GM19463 (cell line): ENCODE results near the gene L2HGDH.

Source experiments
- ATAC-seq: cut with Tn5 transposase; IDR thresholded peaks from one replicate; pipeline ENCODE4 v1.9.1; 2021; ENCODE audit warnings: mild to moderate bottlenecking, moderate library complexity; ENCODE audit not compliant: unreplicated experiment

Gene L2HGDH

DNA sequence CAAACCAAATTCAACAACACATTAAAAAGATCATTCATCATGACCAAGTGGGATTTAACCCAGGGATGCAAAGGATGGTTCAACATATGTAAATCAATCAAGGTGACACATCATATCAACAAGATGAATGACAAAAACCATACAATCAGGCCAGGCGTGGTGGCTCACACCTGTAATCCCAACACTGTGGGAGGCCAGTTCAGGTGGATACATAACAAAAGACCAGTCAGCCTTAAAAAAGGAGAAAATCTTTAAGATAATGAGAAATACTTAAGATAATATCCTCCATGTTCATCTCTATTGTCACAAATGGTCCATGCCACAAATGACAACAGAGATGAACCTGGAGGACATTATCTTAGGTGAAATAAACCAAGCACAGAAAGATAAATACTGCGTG is 12.4 kb downstream of the L2HGDH start:
- no peak for ATAC-seq

DNA sequence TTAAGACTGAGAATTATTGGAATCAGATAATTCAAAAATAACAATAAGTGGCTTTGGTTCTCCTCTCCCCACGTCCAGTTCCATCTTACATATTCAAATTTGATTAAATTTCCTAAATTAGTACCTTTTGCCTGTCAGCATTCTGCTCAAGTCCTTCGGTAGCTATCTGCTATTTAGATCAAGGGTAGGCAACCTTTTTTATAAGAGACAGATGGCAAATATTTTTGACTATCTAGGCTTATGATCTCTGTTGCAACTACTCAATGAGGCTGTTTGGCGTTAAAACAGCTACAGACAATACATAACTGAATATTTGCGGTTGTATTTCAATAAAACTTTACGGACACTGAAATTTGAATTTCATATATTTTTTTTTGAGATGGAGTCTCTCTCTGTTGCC is 21.7 kb downstream of the L2HGDH start:
- ATAC-seq, result no peak

DNA sequence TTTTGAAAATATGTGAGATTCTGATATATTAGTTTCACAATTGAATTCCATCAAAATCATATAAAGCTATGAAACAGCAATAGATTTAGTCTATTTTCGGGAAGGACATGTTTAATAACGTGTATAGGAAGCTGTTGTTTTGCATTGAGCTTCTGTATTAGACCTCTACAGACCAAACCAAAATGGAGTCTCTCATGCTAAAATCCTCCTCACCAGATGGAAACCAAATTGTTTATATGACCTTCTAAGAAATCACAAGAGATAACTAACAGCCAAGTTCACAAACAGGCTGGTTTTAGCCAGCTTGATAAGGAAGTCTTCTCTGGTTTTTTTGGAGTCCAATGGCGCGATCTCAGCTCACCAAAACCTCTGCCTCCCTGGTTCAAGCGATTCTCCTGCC is 23.9 kb downstream of the L2HGDH start:
- ATAC-seq, result no peak

DNA sequence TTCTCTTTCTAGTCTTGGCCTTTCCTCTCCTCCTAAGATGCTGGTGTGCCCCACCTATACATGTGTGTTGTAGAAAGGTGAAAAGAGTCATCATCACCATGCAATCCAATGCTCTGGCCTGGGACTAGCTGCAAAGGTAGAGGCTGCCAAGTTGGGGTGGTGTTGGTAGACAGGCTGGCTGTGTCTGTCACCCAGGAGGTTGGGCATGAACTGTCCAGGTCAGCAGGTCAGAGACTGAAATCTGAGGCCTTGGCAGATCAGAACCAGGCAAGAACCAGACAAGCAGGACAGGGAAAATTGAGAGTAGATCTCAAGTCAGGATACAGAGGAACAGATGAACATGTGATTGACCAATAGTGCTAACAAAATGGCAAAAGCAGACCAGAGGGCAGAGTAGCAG is 26.2 kb downstream of the L2HGDH start:
- ATAC-seq, result no peak

DNA sequence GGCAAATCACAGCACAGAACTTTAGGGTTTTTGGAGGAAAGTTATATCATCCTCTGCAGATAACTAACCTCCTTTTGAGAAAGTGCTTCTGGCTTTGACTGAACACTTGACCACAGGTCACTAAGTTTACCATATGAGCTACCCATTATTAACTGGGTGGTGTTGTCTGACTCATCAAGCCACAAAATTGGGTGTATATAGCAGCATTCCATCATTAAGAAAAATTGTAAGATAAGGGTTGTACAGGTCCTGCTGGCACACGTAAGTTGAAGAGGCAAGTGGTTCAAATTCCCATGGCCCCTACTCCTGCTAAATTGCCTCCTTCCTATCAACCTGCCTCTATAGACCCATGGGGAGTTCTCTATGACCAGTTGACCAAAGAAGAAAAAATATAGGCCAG is 39.5 kb downstream of the L2HGDH start:
- no peak for ATAC-seq

DNA sequence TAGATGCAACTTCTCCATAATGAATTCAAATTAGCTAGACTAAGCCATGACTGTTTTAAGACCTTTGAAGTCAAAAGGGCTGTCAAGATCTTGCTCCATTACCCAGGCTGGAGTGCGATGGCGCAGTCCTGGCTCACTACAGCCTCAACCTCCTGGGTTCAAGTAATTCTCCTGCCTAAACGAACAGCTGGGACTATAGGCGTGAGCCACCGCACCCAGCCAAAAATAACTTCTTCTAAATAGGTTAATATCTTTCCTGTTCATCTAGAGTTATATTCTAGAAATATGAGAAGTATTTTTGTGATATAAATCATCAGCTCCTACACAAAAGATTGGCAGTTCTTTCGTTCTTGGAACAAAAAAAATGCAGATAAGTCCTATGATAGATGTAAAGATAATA is 41.1 kb downstream of the L2HGDH start:
- ATAC-seq, result no peak

DNA sequence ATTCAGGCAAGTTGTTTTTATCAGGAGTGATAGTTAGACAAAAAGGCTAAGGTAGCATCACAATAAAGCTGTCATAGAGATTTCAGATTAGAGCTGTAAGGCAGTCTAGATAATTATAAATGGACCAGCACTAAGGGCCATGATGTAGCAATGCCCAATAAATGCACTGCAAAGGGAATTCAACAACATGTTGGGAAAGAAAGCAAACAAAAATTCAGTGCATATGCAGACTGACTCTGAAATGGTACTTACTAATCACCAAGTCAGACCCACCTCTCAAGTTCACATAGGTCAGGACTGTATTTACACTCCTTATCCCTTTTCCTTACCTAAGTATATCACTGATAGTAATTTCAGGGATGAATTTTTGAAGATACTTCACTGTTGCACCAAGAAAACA is 47.0 kb downstream of the L2HGDH start:
- ATAC-seq, result no peak

DNA sequence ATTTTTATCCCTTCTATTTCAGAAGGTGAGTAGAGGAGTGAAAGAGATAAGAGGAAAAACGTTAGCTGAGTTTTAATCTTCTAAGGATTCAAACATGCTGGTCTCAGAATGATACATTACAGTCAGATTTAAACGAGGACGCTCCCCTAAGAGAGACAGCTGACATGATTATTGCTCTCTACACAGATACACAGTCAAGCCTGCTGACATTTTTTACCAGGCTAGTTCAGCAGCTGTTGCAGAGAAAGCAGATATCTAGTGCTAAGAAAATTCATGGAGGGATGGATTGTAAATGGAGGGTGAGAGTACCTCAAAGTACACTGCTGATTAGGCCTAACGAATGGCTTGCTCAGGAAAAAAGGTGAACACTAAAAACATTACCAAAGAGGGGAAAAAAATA is 48.7 kb downstream of the L2HGDH start:
- ATAC-seq, result no peak

DNA sequence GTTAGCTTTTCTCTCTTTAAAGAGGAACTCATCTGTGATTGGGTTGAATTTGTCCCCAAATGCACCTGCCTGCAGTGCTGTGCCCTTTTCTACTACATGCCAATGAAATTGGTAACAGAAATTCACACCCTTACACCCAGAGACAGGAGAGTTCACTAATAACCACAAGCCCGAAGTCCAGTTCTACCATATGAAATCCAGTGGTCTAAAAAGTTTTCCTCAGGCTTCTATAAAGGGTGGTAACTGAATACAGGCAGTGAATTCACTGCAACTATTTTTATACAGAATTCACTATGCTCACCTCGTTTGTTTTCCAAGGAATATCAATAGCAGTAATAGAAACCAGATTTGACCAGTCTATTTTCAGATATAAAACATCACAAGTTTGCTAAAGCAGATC is 49.2 kb downstream of the L2HGDH start:
- ATAC-seq, result no peak

DNA sequence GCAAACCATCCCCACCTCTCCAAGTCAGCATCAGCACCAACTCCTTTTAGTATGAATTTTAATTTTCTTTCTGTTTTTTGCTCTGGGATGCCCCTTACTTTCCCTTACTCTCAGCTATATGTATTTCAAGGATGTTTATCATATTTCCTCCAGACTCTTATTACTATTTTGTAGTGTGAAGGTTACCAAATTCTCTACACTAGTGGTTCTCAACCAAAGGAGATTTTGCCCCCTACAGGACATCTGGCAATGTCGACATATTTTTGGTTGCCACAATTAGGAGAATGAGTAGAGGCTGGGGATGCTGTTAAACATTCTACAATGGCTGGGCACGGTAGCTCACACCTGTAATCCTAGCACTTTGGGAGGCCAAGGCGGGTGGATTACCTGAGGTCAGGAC is 51.5 kb downstream of the L2HGDH start:
- ATAC-seq, result no peak

DNA sequence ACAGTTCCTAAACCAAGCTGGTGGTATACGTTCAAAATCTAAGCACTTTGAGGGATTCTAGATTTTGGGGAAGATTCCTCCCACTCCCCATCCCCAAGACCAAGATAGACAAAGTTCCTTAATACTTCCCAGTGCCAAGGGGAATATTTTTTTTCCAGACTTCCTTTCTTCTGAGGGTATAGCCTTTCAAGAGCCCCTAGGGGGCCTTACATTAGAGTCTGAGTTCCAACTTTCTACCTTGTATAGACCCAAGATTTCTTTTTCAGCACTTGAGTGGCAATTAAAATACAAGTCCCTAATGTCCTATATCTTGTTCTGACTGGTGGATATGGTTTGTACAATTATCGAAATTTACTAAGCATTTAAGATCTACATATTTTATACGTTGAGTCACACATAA is 52.0 kb downstream of the L2HGDH start:
- ATAC-seq, result no peak

DNA sequence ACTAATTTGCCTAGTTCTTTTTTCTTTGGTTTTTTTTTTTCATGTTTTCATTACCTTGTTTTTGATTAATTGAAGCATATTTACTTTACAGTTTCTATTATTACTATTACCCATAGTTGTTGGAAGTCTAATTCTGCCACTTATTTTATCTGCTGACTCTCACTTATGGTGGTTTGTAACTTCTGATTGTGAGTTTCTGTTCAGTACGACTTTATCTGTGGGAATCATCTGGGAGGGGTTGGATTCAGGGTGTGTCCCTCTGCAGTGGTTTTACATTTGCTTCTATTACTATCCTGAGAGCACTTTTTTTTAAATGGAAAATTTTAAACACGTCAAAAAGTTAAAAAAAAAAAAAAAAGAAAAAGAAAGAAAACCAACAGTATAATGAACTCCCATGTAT is 54.3 kb downstream of the L2HGDH start:
- ATAC-seq, result no peak

DNA sequence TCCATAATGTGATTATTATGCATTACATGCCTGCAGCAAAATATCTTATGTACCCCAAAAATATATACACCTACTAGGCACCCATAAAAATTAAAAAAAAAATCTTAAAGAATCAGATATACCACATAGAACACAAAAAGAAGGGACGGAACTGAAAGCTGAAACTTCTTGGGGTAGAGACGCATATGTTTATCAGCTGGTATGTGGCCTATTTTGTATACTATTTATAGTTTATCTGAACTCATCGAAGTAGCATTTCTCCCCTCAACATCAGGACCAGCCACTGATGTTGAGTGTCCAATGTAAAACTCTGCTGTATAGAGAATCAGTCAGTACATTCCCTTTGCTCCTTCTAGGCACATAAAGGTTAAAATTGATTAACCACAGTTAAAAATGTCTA is 57.8 kb downstream of the L2HGDH start:
- no peak for ATAC-seq

DNA sequence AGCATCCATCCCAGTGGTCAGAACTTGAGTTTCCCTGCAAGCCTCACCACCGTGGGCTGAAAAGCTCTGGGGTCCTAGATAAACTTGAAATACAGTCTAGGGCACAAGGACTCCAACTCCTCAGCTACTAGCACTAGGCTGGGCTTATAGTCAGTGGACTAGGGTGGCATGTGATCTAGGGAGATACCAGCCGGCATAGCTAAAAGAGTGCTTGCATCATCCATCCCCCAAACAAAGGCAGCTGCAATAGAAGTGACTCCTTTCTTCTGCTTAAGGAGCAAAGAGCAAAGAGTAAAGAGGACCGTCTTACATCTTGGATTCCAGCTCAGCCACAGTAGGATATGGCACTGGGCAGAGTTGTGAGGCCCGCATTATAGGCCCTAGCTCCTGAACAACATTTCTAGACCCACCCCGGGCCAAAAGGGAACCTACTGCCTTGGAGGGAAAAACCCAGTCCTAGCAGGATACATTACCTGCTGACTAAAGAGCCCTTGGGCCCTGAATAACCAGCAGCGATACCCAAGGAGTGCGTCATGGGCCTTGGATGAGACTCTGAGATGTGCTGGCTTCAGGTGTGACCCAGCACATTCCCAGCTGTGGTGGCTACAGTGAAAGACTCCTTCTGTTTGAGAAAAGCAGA is 62.8 kb downstream of the L2HGDH start:
- ATAC-seq, result no peak

DNA sequence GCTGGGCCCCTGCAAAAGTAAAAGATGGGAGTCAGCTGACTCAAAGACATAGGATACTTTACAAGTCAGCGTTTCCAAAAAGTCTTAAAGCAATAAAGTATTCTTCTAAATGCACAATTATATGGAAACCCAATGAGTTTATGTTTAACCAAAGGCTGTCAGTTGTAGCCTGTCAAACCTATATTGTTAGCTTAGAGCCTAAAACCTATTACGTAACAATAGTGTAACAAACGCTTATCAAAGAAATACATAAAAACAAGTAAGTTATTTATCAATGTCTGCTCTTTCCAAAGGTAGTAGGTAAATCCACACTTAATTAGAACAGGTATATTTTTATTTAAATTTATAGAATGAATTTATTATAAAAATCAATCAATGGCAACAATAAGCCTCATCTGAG is 64.8 kb downstream of the L2HGDH start:
- no peak for ATAC-seq

DNA sequence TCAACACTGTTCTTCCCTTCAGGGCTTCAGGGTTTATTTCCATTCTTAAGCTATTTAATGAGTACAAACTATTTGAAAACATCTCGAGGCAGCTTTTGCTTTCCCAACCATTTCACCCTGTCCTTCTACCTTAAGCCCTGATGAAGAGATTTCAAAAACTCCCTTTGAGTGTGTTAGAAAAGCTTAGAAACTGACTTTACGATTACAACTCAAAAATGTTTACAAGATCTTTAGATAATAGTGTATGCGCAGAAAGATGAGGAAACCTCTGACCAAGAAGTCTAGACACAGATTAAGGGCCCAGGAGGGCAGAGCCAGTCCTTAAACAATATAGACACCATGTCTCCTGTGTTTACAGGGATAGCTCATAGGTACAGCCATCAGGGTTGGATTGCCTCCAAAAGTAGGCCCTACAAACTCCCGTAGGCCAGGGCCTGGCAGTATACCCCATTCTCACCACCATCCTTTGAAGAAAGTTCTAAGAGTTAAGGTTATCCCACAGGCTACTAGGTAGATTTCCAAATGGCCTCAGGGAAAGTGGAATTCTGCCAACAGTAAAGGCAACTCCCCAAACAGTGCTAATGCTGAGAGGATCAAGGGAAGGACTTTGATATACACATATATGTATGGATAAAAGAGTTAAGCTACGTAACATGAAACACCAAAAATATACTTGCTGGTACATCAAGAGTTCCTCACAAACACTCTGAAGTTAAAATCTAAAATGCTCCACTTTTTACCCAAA is 69.3 kb downstream of the L2HGDH start:
- no peak for ATAC-seq

DNA sequence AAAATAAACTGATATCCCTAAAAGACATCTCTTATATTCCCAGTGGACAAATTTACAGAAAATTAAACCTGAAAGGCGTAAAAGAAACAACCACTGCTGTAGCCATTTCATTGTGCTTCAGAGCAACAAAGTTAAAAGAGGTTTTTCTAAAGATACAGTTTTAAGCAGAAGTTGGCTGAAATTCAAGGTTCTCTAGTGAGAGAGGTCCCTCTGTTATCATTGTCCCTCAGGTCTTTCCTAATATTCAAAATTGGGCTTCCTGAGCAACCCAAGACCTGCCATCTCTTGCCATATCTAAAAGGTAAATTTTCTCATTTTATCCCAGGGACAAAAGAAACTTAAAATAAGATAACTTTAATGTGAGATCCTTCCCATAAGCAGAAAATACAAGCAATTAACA is 69.9 kb downstream of the L2HGDH start:
- ATAC-seq, result no peak

DNA sequence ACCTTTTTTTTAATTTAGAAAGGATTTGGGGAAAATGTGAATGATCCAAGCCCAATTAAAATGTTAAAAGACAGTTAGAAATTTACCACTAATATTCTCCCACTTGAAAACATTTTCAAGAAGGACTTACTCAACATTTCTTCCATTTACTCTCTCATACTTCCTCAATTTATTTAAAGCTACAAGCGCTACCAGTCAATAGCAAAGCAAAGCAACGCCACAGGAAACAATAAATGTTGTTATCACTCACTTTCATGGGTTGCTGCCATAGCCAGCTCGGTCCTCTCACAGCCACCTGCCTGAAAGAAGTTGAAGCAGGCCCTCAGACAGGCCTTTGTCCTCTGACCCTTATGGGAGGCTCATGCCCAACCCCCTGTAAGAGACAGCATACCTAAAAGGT is 74.6 kb downstream of the L2HGDH start:
- ATAC-seq, result no peak

DNA sequence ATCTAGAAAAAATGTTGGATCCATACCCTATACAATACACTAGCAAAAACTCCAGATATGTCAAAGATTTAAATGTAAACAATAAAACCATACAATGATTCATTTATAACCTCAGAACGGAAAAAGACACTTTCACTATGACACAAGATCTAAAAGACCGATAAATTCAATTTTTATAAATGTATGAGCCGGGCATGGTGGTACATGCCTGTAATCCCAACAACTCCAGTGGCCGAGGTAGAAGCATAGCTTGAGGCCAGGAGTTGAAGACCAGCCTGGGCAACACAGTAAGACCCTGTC is 78.1 kb downstream of the L2HGDH start:
- no peak for ATAC-seq

DNA sequence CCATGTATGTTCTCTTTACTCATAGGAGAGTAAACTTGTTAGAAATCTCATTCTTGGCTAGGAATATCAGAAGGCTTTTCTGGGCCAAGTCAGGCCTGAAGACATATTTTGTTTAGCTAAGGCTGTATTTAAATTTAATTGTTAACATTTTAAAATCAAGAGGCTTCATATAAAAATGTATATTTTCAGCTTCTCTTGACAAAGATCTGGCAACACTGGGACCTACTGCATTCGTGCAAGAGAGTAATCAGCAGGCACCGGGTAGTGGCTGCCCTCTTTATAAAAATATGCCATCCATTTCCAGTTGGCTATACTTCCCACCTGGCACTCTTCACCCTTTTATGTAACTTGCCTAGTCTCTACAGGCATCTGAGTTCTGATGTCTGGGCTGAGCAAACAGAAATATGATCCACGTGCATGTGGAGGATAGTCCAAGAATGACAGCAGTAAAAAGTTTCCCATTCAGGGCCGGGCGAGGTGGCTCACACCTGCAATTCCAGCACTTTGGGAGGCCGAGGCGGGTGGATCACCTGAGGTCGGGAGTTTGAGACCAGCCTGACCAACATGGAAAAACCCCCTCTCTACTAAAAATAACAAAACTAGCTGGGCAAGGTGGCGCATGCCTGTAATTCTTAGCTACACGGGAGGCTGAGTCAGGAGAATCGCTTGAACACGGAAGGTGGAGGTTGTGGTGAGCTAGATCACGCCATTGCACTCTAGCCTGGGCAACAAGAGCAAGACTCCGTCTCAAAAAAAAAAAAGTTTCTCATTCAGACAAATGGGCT is 78.7 kb downstream of the L2HGDH start:
- no peak for ATAC-seq

DNA sequence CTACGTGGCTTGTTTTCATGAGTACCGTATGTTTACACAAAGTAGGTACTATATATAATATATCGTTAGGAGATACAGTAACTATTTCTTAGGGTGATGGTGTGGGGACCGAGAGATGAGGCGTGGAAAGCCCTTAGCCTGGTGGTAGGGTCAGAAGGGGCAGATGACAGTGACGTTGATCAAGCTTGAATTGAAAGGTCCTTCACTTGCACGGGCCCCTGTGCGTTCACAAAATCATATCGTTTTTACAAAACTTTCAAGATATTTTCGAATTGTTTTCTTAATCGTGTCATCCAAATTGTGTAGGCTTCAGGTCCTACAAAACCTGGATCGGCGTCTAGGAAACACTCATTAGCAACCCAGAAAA is 79.8 kb downstream of the L2HGDH start:
- no peak for ATAC-seq

DNA sequence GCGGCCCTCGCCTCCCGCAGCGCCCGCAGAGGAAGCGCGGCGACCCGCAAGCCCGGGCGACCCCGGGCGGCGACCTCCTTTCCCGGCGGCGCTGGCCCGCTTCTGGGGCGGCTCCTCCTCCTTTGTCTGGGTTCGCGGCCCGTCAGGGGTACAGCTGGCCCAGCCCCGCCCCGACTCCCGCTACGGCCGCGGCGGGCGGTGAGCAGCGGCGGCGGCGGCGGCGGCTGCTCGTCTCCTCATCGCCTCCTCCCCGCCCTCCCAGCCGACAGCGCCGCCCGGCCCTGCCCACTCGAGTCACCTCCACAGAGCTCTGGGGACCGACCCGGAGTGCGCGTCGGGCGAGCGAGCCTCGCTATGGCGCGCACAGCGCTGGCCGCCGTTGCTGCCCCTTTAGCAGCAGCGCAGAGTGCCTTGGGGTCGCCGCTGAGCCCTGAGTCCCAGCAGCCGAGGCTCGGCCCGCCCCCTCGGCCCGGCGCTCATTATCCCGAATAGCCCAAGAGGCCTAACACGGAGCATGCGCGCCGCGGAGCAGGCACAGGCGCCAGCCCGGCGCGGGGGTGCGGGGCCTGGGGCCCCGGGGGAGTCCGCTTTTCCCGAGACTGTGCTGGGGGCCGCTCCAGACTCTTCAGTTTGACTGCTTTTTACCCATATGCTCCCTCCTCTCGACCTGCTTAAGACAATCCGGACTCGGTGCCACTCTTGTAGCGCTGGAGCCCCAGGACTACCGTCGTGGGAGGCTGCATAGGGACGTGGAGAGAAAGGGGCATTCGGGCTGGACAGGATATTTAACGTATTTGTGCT is 80.4 kb downstream of the L2HGDH start, which contains the start of gene SOS2:
SOS2 (minus strand) TSS at position 104 of the 801 bp plus-strand sequence. CDS start 295 bp downstream, outside the sequence.
- ATAC-seq, result peak; percentile 86
